ENCODE results near the gene PPP1R3G. TPM values are rescaled to one million over a fixed set of nuclear protein-coding genes. Genes with fewer than 3 reads are reported as not detected.

The PPP1R3G gene
- total and polyA plus RNA-seq, 2 donors = 0.75 to 1.5 TPM

DNA sequence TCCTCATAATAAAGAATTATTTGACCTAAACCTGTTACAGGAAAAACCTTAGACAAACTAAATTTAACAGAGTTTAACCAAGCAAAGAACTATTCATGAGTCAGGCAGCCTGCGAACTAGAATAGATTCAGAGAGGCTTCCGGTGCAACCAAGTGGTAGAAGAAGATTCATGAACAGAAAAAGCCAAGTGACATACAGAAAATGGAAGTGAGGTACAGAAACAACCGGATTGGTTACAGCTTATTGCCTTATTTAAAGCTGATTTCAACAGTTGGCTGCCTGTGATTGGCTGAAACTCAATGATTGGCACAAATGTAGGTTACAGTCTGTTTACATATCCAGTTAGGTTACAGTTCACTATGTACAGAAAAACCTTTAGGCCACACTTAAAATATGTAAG is 10.1 kb downstream of the PPP1R3G start:
- no peaks in the 10 kb centered on the region for H3K9me3 ChIP-seq (ENCODE audit: control insufficient read depth in 2 of 2, insufficient read depth in 1 of 2, low read length in 1 of 2)
- H3K4me3 ChIP-seq (ENCODE audit: low read length in 2 of 2) = no peak overlapping the region
- no peak overlapping the region for H3K27ac ChIP-seq (ENCODE audit: low read depth in 1 of 2, low read length in 1 of 2)
- no peak for DNase-seq (ENCODE audit: low read depth in 6 of 9, low spot score in 9 of 9)
- WGBS = 72% methylated on average over 3 of the region's 3 CpGs
- H3K36me3 ChIP-seq (ENCODE audit: control insufficient read depth in 2 of 2, insufficient read depth in 2 of 2, low read length in 1 of 2) = no peaks in the 10 kb centered on the region
- peaks cover 5 to 20% of the 10 kb centered on the region in 2 donors for H3K4me1 ChIP-seq (ENCODE audit: control insufficient read depth in 2 of 2, insufficient read depth in 2 of 2, low read length in 2 of 2)
- H3K27me3 ChIP-seq (ENCODE audit: control insufficient read depth in 2 of 2, insufficient read depth in 1 of 2, low read length in 1 of 2) = peaks cover 0 to 11% of the 10 kb centered on the region in 2 donors

DNA sequence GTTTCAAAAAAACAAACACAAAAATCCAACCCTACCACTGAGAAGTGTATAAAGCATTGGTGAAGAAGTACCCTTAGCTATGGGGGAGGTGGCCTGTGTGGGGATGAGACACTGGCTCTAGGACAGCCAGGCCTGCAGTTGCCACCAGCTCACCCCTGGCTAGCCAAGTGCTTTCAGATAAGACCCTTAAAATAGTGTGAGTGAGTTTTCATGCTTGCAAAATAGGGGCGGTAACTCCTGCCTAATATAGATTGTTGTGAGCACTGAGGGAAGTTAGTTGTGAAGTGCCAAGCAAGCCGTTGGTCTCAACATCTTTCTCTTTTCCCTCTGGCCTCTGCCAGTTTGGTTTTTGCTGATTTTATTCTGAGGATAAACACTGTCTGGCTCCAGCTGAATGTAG is 11.3 kb downstream of the PPP1R3G start:
- no peak overlapping the region for H3K4me3 ChIP-seq (ENCODE audit: low read length in 2 of 2)
- no peak for DNase-seq (ENCODE audit: low read depth in 6 of 9, low spot score in 9 of 9)
- 90% methylated on average over 2 of the region's 2 CpGs for WGBS
- no peaks in the 10 kb centered on the region for H3K36me3 ChIP-seq (ENCODE audit: control insufficient read depth in 2 of 2, insufficient read depth in 2 of 2, low read length in 1 of 2)
- H3K27ac ChIP-seq (ENCODE audit: low read depth in 1 of 2, low read length in 1 of 2) = no peak overlapping the region
- H3K4me1 ChIP-seq (ENCODE audit: control insufficient read depth in 2 of 2, insufficient read depth in 2 of 2, low read length in 2 of 2) = peaks cover 5 to 9% of the 10 kb centered on the region in 2 donors
- H3K9me3 ChIP-seq (ENCODE audit: control insufficient read depth in 2 of 2, insufficient read depth in 1 of 2, low read length in 1 of 2) = no peaks in the 10 kb centered on the region
- peaks cover 0 to 2% of the 10 kb centered on the region in 2 donors for H3K27me3 ChIP-seq (ENCODE audit: control insufficient read depth in 2 of 2, insufficient read depth in 1 of 2, low read length in 1 of 2)

DNA sequence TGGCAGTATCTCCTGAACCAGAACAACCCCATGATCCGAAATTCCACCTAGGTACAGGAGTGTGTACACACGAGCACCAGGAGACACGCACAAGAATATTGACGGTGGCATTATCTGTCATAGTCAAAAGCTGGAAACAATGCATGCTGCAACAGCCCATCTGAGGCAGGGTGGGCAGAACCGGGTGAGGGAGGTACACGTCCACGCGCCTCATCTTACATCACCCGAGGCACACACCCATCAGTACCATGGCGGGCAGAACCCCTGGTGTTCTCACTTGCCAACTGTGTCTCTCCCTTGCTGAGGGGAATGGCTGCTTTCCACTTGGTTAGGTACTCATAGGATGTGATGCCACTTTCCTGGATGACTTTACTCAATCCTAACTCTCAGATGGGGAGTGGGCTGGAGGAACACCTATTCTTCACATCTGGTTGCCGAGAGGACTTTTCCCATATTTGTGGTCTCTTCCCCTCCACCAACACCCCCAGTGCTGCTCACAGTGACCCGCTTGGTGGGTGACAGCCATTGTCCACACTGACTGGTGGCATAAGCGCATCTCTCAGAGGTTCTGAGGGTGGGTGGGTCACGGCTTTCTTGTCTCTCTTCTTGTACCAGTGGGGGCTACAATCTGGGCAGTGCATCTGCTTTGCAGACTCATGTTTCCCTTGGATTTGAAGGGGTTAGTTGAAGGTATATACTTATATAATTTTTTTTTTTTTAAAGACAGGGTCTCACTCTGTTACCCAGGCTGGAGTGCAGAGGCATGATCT is 13.5 kb downstream of the PPP1R3G start:
- no peaks in the 10 kb centered on the region for H3K36me3 ChIP-seq (ENCODE audit: control insufficient read depth in 2 of 2, insufficient read depth in 2 of 2, low read length in 1 of 2)
- no peaks in the 10 kb centered on the region for H3K27me3 ChIP-seq (ENCODE audit: control insufficient read depth in 2 of 2, insufficient read depth in 1 of 2, low read length in 1 of 2)
- no peaks in the 10 kb centered on the region for H3K4me1 ChIP-seq (ENCODE audit: control insufficient read depth in 2 of 2, insufficient read depth in 2 of 2, low read length in 2 of 2)
- no peak overlapping the region for H3K27ac ChIP-seq (ENCODE audit: low read depth in 1 of 2, low read length in 1 of 2)
- DNase-seq (ENCODE audit: low read depth in 6 of 9, low spot score in 9 of 9) = no peak
- H3K9me3 ChIP-seq (ENCODE audit: control insufficient read depth in 2 of 2, insufficient read depth in 1 of 2, low read length in 1 of 2) = no peaks in the 10 kb centered on the region
- no peak overlapping the region for H3K4me3 ChIP-seq (ENCODE audit: low read length in 2 of 2)
- WGBS = 97% methylated on average over 14 of the region's 14 CpGs

DNA sequence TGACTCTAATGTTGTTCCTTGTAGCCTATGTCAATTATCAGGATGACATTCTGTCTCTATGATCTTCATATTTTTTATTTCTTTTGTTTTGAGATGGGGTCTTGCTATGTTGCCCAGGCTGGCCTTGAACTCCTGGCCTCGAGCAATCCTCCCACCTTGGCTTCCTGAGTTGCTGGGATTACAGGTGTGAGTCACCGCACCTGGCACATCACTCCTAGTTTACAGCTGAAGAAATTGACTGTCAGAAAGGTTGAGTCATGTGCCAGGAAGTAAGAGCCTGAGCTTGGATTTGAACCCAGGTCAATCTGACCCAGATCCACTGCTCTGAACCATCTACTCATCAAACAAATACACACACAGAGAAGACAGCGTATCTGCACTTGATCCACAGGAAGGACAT is 14.4 kb downstream of the PPP1R3G start:
- no peak overlapping the region for H3K4me3 ChIP-seq (ENCODE audit: low read length in 2 of 2)
- no peak overlapping the region for H3K27ac ChIP-seq (ENCODE audit: low read depth in 1 of 2, low read length in 1 of 2)
- no peaks in the 10 kb centered on the region for H3K4me1 ChIP-seq (ENCODE audit: control insufficient read depth in 2 of 2, insufficient read depth in 2 of 2, low read length in 2 of 2)
- no peaks in the 10 kb centered on the region for H3K9me3 ChIP-seq (ENCODE audit: control insufficient read depth in 2 of 2, insufficient read depth in 1 of 2, low read length in 1 of 2)
- WGBS = 97% methylated on average over 3 of the region's 3 CpGs
- H3K27me3 ChIP-seq (ENCODE audit: control insufficient read depth in 2 of 2, insufficient read depth in 1 of 2, low read length in 1 of 2) = no peaks in the 10 kb centered on the region
- no peaks in the 10 kb centered on the region for H3K36me3 ChIP-seq (ENCODE audit: control insufficient read depth in 2 of 2, insufficient read depth in 2 of 2, low read length in 1 of 2)
- DNase-seq (ENCODE audit: low read depth in 6 of 9, low spot score in 9 of 9) = no peak

DNA sequence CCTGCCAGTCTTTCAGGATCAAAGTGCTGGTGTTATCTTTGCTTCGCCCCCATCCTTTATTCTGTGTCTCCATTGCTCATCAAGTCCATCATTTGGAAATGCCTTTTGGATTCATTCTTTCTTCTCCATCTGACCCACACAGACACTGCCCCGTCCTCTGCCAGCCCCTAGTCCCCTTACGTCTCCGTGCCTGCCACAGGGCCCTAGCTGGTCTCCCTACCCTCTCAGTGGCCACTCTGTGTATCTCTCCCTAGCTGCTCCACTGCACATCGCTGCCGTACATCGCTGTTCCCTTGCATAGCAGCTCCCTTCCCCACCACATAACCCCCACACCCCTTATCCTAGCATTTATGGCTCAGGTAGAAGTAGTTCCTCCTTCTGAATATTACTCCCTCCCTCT is 15.7 kb downstream of the PPP1R3G start:
- no peaks in the 10 kb centered on the region for H3K27me3 ChIP-seq (ENCODE audit: control insufficient read depth in 2 of 2, insufficient read depth in 1 of 2, low read length in 1 of 2)
- 99% methylated on average over 7 of the region's 7 CpGs for WGBS
- H3K4me1 ChIP-seq (ENCODE audit: control insufficient read depth in 2 of 2, insufficient read depth in 2 of 2, low read length in 2 of 2) = no peaks in the 10 kb centered on the region
- no peak for DNase-seq (ENCODE audit: low read depth in 6 of 9, low spot score in 9 of 9)
- H3K9me3 ChIP-seq (ENCODE audit: control insufficient read depth in 2 of 2, insufficient read depth in 1 of 2, low read length in 1 of 2) = no peaks in the 10 kb centered on the region
- H3K36me3 ChIP-seq (ENCODE audit: control insufficient read depth in 2 of 2, insufficient read depth in 2 of 2, low read length in 1 of 2) = no peaks in the 10 kb centered on the region
- H3K4me3 ChIP-seq (ENCODE audit: low read length in 2 of 2) = no peak overlapping the region
- no peak overlapping the region for H3K27ac ChIP-seq (ENCODE audit: low read depth in 1 of 2, low read length in 1 of 2)

DNA sequence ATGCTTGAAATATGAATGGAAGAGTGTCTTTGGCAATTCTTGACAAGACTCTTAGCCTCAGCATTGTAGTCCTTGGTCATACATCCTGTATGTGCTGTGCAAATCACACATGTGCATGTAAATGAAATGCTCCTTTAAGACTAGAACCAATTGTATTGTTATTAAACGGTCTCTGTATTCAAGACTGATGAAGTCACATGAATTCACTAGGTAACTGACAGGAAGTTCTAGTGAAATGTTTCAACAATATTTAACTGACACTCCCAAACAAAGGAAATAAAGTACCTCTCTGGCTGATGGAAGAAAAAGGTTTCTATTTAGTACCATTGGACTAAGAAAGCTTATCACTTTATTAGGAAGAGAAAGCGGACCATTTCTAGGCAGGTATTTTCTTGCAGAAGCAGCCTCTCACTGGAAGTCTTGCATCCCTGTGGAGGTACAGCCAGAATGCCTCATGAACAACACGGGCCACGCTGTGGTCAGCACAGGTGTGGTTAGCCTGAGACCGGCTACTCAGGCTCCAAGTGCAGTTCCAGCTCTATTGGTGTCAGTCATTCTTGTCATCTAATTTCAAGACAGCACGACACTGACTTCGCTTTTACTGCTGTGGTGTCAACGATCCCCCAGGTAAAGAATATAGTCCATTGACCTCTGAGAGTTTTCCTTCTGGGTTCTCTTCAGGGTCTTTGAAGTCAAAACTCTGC is 17.3 kb downstream of the PPP1R3G start:
- Histone ChIP-seq H3K27ac (ENCODE audit: low read depth in 1 of 2, low read length in 1 of 2) (no peak overlapping the region), H3K27me3 (ENCODE audit: control insufficient read depth in 2 of 2, insufficient read depth in 1 of 2, low read length in 1 of 2) (no peaks in the 10 kb centered on the region), H3K9me3 (ENCODE audit: control insufficient read depth in 2 of 2, insufficient read depth in 1 of 2, low read length in 1 of 2) (no peaks in the 10 kb centered on the region), H3K4me3 (ENCODE audit: low read length in 2 of 2) (no peak overlapping the region), H3K4me1 (ENCODE audit: control insufficient read depth in 2 of 2, insufficient read depth in 2 of 2, low read length in 2 of 2) (no peaks in the 10 kb centered on the region), H3K36me3 (ENCODE audit: control insufficient read depth in 2 of 2, insufficient read depth in 2 of 2, low read length in 1 of 2) (no peaks in the 10 kb centered on the region)
- DNase-seq (ENCODE audit: low read depth in 6 of 9, low spot score in 9 of 9) = no peak
- WGBS = 86% methylated on average over 8 of the region's 8 CpGs

DNA sequence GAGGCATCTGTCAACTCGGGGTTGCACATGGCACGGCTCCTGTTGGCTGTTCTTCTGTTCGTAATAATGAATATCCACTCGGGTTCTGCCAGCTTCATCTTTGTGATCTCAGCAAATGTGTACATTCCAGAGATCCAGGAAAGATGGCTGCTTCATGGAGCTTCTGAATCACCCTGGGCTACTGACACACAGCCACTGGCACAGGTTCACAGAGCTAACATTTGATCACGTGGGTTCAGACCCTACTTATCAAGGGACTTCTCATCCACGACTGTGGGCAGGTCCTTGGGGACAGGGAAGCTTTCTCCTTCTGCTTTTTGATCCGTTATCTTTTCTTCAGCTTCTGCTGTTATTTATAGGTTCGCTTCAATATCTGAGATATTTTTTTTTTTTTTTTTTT is 18.1 kb downstream of the PPP1R3G start:
- WGBS = 97% methylated on average over 8 of the region's 8 CpGs
- H3K27ac ChIP-seq (ENCODE audit: low read depth in 1 of 2, low read length in 1 of 2) = no peak overlapping the region
- DNase-seq (ENCODE audit: low read depth in 6 of 9, low spot score in 9 of 9) = no peak

DNA sequence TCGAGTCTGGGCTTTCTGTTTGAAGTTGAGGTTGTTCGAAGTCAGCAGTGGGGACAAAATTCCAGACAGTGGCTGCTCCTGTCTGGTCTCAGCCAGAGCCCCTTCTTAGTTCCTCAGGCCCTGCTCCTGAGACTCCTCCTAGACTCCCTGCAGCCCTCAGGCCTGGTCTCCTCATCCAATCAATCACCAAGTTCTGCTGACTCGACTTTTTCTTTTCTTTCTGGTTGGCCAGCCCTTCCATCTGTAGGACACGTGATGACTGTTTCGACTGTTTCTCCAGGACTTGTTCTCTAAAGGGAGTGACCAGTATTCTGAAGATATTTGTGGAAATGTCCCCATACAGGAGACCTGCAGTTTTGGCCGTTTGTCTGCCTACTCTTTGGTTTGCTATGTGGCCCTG is 19.5 kb downstream of the PPP1R3G start:
- DNase-seq (ENCODE audit: low read depth in 6 of 9, low spot score in 9 of 9) = no peak
- Histone ChIP-seq H3K27me3 (ENCODE audit: control insufficient read depth in 2 of 2, insufficient read depth in 1 of 2, low read length in 1 of 2) (no peaks in the 10 kb centered on the region), H3K36me3 (ENCODE audit: control insufficient read depth in 2 of 2, insufficient read depth in 2 of 2, low read length in 1 of 2) (no peaks in the 10 kb centered on the region), H3K27ac (ENCODE audit: low read depth in 1 of 2, low read length in 1 of 2) (no peak overlapping the region), H3K9me3 (ENCODE audit: control insufficient read depth in 2 of 2, insufficient read depth in 1 of 2, low read length in 1 of 2) (no peaks in the 10 kb centered on the region), H3K4me1 (ENCODE audit: control insufficient read depth in 2 of 2, insufficient read depth in 2 of 2, low read length in 2 of 2) (no peaks in the 10 kb centered on the region), H3K4me3 (ENCODE audit: low read length in 2 of 2) (no peak overlapping the region)
- WGBS = 97% methylated on average over 6 of the region's 6 CpGs

More for the DNA sequence above, 18.1 kb downstream of the PPP1R3G start:
- Histone ChIP-seq H3K36me3 (ENCODE audit: control insufficient read depth in 2 of 2, insufficient read depth in 2 of 2, low read length in 1 of 2) (no peaks in the 10 kb centered on the region), H3K9me3 (ENCODE audit: control insufficient read depth in 2 of 2, insufficient read depth in 1 of 2, low read length in 1 of 2) (no peaks in the 10 kb centered on the region), H3K4me3 (ENCODE audit: low read length in 2 of 2) (no peak overlapping the region), H3K4me1 (ENCODE audit: control insufficient read depth in 2 of 2, insufficient read depth in 2 of 2, low read length in 2 of 2) (no peaks in the 10 kb centered on the region), H3K27me3 (ENCODE audit: control insufficient read depth in 2 of 2, insufficient read depth in 1 of 2, low read length in 1 of 2) (no peaks in the 10 kb centered on the region)

DNA sequence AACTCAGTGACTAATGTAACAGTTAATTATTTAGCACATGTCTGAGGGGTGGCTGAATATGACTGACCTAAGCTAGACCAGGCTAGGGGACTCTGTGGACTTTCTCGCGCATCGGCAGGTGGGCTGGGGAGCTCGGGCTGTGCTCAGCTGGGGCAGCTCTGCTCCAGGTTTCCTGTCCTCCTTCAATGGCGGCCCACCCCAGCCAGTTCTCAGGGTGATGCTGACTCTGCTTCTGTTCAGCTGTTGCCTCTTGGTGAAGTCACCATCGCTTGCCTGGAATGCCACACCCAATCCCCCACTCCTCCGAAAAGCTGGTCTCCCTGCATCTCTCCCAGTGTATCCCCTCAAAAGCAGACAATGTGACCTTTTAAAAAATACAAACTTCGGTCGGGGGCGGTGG is 20.0 kb downstream of the PPP1R3G start:
- no peak for DNase-seq (ENCODE audit: low read depth in 6 of 9, low spot score in 9 of 9)
- Histone ChIP-seq H3K4me1 (ENCODE audit: control insufficient read depth in 2 of 2, insufficient read depth in 2 of 2, low read length in 2 of 2) (no peaks in the 10 kb centered on the region), H3K36me3 (ENCODE audit: control insufficient read depth in 2 of 2, insufficient read depth in 2 of 2, low read length in 1 of 2) (no peaks in the 10 kb centered on the region), H3K27me3 (ENCODE audit: control insufficient read depth in 2 of 2, insufficient read depth in 1 of 2, low read length in 1 of 2) (no peaks in the 10 kb centered on the region), H3K4me3 (ENCODE audit: low read length in 2 of 2) (no peak overlapping the region), H3K9me3 (ENCODE audit: control insufficient read depth in 2 of 2, insufficient read depth in 1 of 2, low read length in 1 of 2) (no peaks in the 10 kb centered on the region), H3K27ac (ENCODE audit: low read depth in 1 of 2, low read length in 1 of 2) (no peak overlapping the region)
- 99% methylated on average over 10 of the region's 10 CpGs for WGBS

Measured in thymus (tissue), 11 donors.